Mononuclear cell (primary cell): ENCODE measurements around the gene CATSPER3. TPM values are rescaled to one million over a fixed set of nuclear protein-coding genes. Genes with fewer than 3 reads are reported as not detected.

Experiments used
- H3K27me3 ChIP-seq: 2 replicates; pipeline ENCODE4 v1.6.0; 2011; ENCODE audit warnings: low read length, control low read depth; ENCODE audit not compliant: insufficient read depth
- H3K4me1 ChIP-seq: 2 replicates; pipeline ENCODE4 v1.5.1; 2011; ENCODE audit warnings: mild to moderate bottlenecking, low read length, control low read depth; ENCODE audit not compliant: insufficient read depth
- H3K4me3 ChIP-seq: 2 replicates; pipeline ENCODE4 v1.5.1; 2011; ENCODE audit warnings: mild to moderate bottlenecking, low read length, moderate library complexity
- H3K9me3 ChIP-seq: 2 replicates; pipeline ENCODE4 v1.5.1; 2011; ENCODE audit warnings: low read depth, mild to moderate bottlenecking, control low read depth, low read length
- total RNA-seq: library from RNA; depleted of rRNA; stranded (reverse); fragments of >200 nt; gene quantifications from one replicate; pipeline ENCODE4 v1.2.3, GENCODE V29; 2012

The CATSPER3 gene
- total RNA-seq = 0.10 TPM

GRCh38 chr5:134967607-134968006, at the start of gene CATSPER3:
CATSPER3 (plus strand) TSS chr5:134967907; CDS start chr5:134967992, 85 bp downstream.
- Histone ChIP-seq H3K4me3 (no peak within 1 kb of the TSS), H3K4me1 (no peaks in the 10 kb centered on the region), H3K27me3 (no peaks in the 10 kb centered on the region), H3K9me3 (no peaks in the 10 kb centered on the region)

- Histone ChIP-seq H3K9me3 (no peaks in the 10 kb centered on the region), H3K4me3 (no peak overlapping the region), H3K27me3 (no peaks in the 10 kb centered on the region), H3K4me1 (no peaks in the 10 kb centered on the region)
Measured at GRCh38 chr5:134918861-134919260, 48.8 kb upstream of the CATSPER3 start.

- Histone ChIP-seq H3K9me3 (no peaks in the 10 kb centered on the region), H3K27me3 (no peaks in the 10 kb centered on the region), H3K4me3 (no peak overlapping the region), H3K4me1 (no peaks in the 10 kb centered on the region)
Measured at GRCh38 chr5:134920848-134921575, 46.7 kb upstream of the CATSPER3 start.

- no peaks in the 10 kb centered on the region for H3K4me1 ChIP-seq
- no peaks in the 10 kb centered on the region for H3K27me3 ChIP-seq
- no peak overlapping the region for H3K4me3 ChIP-seq
- no peaks in the 10 kb centered on the region for H3K9me3 ChIP-seq
Measured at GRCh38 chr5:134932508-134932907, 35.2 kb upstream of the CATSPER3 start.

- Histone ChIP-seq H3K4me1 (no peaks in the 10 kb centered on the region), H3K4me3 (no peak overlapping the region), H3K27me3 (no peaks in the 10 kb centered on the region), H3K9me3 (no peaks in the 10 kb centered on the region)
Measured at GRCh38 chr5:134934202-134934601, 33.5 kb upstream of the CATSPER3 start.

GRCh38 chr5:134935711-134936602, 31.8 kb upstream of the CATSPER3 start:
- no peaks in the 10 kb centered on the region for H3K9me3 ChIP-seq
- H3K27me3 ChIP-seq = no peaks in the 10 kb centered on the region
- no peak overlapping the region for H3K4me3 ChIP-seq
- no peaks in the 10 kb centered on the region for H3K4me1 ChIP-seq

- H3K4me1 ChIP-seq = no peaks in the 10 kb centered on the region
- no peak overlapping the region for H3K4me3 ChIP-seq
- no peaks in the 10 kb centered on the region for H3K27me3 ChIP-seq
- H3K9me3 ChIP-seq = no peaks in the 10 kb centered on the region
Measured at GRCh38 chr5:134937526-134937925, 30.2 kb upstream of the CATSPER3 start.

- H3K9me3 ChIP-seq = no peaks in the 10 kb centered on the region
- no peaks in the 10 kb centered on the region for H3K4me1 ChIP-seq
- H3K4me3 ChIP-seq = no peak overlapping the region
- H3K27me3 ChIP-seq = no peaks in the 10 kb centered on the region
Measured at GRCh38 chr5:134938030-134938429, 29.7 kb upstream of the CATSPER3 start.

GRCh38 chr5:134939500-134939899, 28.2 kb upstream of the CATSPER3 start:
- no peak overlapping the region for H3K4me3 ChIP-seq
- no peaks in the 10 kb centered on the region for H3K27me3 ChIP-seq

GRCh38 chr5:134943547-134943946, 24.2 kb upstream of the CATSPER3 start:
- H3K4me3 ChIP-seq = no peak overlapping the region
- no peaks in the 10 kb centered on the region for H3K4me1 ChIP-seq
- H3K27me3 ChIP-seq = no peaks in the 10 kb centered on the region
- H3K9me3 ChIP-seq = no peaks in the 10 kb centered on the region

More at GRCh38 chr5:134939500-134939899, 28.2 kb upstream of the CATSPER3 start:
- Histone ChIP-seq H3K4me1 (no peaks in the 10 kb centered on the region), H3K9me3 (no peaks in the 10 kb centered on the region)

- H3K9me3 ChIP-seq = no peaks in the 10 kb centered on the region
- H3K4me1 ChIP-seq = no peaks in the 10 kb centered on the region
- H3K4me3 ChIP-seq = no peak overlapping the region
- H3K27me3 ChIP-seq = no peaks in the 10 kb centered on the region
Measured at GRCh38 chr5:134944630-134945029, 23.1 kb upstream of the CATSPER3 start.

- no peaks in the 10 kb centered on the region for H3K9me3 ChIP-seq
- no peaks in the 10 kb centered on the region for H3K4me1 ChIP-seq
- H3K27me3 ChIP-seq = no peaks in the 10 kb centered on the region
- no peak overlapping the region for H3K4me3 ChIP-seq
Measured at GRCh38 chr5:134945041-134945440, 22.7 kb upstream of the CATSPER3 start.

GRCh38 chr5:134948911-134949310, 18.8 kb upstream of the CATSPER3 start:
- no peaks in the 10 kb centered on the region for H3K4me1 ChIP-seq
- H3K9me3 ChIP-seq = no peaks in the 10 kb centered on the region
- H3K27me3 ChIP-seq = no peaks in the 10 kb centered on the region
- H3K4me3 ChIP-seq = no peak overlapping the region

- Histone ChIP-seq H3K4me3 (no peak overlapping the region), H3K27me3 (no peaks in the 10 kb centered on the region), H3K9me3 (peaks cover 4% of the 10 kb centered on the region), H3K4me1 (no peaks in the 10 kb centered on the region)
Measured at GRCh38 chr5:134949316-134949715, 18.4 kb upstream of the CATSPER3 start.

- Histone ChIP-seq H3K9me3 (peaks cover 7% of the 10 kb centered on the region), H3K4me3 (no peak overlapping the region), H3K4me1 (no peaks in the 10 kb centered on the region), H3K27me3 (no peaks in the 10 kb centered on the region)
Measured at GRCh38 chr5:134957920-134958608, 9.6 kb upstream of the CATSPER3 start.
